ENCODE results near the gene NRSN2.
A peak's percentile ranks its signal among the peaks of the same experiment; 100 is the strongest.

NRSN2 gene

DNA sequence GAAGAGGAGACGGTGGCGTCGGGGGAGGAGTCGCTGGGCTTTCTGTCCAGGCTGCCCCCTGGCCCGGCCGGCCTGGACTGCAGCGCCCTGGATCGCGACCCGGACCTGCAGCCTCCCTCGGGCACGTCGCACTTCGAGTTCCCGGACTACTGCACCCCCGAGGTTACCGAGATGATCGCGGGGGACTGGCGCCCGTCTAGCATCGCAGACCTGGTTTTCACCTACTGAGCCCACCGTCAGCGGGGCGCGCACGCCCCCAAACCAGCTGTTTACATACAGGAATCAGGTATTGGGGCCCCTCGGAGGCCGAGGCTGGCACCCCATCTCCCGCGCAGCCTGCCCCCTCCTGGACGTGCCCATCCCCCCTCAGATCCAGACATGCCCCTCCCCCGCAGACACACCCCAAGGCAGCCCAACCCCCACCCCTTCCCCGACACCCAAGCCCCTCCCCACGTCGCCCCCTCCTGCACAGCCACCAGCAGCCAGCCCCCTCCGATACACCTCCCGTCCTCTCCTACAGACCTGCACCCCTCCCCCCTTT, 20.2 kb upstream of the NRSN2 start:
- no peak for TF ChIP-seq ZFX (IDR thresholded peaks at IDR 0.05)
- TF ChIP-seq, protein P1, sequence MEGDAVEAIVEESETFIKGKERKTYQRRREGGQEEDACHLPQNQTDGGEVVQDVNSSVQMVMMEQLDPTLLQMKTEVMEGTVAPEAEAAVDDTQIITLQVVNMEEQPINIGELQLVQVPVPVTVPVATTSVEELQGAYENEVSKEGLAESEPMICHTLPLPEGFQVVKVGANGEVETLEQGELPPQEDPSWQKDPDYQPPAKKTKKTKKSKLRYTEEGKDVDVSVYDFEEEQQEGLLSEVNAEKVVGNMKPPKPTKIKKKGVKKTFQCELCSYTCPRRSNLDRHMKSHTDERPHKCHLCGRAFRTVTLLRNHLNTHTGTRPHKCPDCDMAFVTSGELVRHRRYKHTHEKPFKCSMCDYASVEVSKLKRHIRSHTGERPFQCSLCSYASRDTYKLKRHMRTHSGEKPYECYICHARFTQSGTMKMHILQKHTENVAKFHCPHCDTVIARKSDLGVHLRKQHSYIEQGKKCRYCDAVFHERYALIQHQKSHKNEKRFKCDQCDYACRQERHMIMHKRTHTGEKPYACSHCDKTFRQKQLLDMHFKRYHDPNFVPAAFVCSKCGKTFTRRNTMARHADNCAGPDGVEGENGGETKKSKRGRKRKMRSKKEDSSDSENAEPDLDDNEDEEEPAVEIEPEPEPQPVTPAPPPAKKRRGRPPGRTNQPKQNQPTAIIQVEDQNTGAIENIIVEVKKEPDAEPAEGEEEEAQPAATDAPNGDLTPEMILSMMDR (conservative IDR thresholded peaks at IDR 0.05) = no peak
- H3K27ac ChIP-seq = peak overlapping the region; percentile 96

DNA sequence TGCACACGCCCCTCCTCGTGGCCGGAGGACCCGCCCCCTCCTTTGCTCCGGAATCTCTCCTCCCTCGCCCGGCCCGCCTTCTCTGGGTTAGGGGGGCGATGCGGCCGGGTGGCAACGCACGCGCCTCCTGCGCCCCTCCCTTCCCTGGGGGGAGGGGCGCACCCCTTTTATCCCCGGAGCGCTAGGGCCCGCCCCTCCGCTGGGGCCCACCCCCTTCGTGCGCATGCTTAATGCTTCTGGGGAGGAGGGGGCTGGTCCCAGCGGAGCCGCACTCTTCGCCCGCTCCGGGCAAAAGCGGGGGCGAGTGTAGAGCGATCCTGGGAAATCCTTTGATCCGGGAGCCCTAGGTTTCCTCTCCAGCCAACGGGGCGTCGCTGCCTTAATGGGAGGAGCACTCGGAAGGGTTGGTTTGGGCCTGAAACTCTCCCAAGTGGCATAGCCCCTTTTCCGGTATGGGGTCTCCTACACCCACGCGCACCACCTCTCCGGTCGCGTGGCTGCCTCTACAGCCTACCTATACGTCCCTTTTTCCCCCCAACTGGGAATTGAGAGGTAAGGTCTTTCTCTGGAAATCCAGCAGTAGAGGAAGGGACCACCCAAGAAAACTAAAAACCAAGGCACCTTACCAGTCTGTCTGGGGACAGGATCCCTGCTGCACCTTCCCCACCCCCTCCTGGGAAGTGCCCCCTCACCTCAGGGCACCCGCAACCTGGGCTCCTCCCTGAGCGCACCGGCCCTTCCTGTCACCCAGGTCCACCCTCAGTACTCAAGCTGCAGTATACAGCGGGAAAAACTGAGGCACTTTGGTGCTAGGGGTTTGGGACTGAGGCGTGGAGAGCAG, 19.5 kb upstream of the NRSN2 start:
- peak overlapping the region; percentile 96 for H3K27ac ChIP-seq
- no peak for TF ChIP-seq ZFX (IDR thresholded peaks at IDR 0.05)
- TF ChIP-seq, protein P1 (conservative IDR thresholded peaks at IDR 0.05) = no peak

DNA sequence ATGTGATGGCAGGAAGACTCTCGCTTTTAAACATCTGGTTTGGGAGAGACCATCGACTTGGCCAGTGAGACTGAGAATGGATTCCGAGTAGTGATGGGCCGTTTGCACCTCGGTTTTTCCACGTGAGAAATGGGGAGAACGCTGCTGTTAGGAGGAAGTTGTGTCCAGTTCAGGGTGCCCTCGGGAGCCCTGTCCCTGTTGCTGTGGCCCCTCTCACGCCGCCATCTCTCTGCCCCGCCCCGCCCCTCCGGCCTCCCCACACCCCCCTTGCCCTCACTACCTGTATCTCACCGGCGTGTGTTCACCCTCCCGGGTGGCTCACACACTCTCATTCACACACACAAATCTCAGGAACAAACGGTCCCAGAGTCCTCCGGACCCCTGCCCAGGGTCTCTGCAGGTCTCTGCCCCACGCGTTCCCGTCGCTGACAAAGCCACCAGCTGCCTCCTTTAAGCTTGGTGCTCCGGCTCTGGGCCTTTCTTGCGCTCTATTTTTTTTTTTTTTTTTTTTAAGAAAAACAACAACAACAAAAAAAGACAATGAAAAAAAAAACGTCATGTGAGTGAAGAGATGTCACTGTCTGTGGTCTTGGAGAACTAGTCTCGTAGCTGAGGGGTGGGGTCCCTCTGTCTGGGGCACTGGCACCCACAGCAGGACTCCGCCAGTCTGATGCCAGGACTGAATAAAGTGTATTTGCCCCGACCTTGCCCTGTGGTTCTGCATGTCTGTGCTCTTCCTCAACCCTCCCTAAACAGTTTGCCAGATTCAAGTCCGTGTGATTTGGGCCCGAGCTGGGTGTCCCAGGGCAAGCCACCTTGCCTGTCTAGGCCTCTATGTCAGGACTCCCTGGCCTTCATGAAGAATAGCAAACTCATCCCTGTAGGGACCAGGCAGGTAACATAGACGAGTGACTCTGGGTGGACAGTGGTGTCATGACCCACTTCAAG, 18.6 kb upstream of the NRSN2 start:
- peak overlapping the region; percentile 96 for H3K27ac ChIP-seq
- TF ChIP-seq ZFX (IDR thresholded peaks at IDR 0.05) = no peak
- TF ChIP-seq, protein P1 (conservative IDR thresholded peaks at IDR 0.05) = no peak

DNA sequence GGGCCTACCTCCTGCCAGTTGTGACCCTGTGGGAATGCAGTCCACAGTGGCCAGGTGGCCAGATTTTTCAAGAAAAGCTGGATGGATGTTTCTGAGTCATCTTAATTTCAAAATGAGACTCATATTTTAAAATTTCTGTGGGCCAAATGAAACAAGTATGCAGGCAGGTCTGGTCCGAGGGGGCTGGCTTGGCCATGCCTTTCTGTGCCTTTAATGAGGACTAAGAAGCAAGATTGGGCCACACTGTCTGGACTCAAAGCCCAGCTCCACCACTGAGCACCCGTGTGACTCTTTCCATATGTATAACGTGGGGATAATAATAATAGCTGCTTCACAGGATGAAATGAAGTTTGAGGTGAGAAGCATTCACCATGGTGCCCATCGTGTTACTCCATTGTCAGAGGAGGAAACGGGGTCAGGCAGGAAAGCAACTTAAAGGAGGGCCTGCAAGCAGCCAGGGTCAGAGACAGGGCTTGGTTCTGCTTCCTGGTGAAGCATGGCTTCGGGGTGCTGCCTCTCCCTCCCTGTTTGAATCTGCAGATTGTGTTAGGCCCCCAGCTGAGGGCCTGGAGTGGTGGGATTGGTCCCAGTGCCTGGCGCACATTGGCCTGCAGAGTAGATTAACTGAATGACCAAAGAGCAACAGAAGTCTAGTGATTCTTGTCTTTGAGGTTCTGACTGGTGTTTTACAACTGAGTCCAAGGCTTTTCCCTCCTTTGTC, 17.8 kb upstream of the NRSN2 start:
- H3K27ac ChIP-seq = no peak overlapping the region
- TF ChIP-seq, protein P1 (conservative IDR thresholded peaks at IDR 0.05) = no peak
- TF ChIP-seq ZFX (IDR thresholded peaks at IDR 0.05) = no peak

DNA sequence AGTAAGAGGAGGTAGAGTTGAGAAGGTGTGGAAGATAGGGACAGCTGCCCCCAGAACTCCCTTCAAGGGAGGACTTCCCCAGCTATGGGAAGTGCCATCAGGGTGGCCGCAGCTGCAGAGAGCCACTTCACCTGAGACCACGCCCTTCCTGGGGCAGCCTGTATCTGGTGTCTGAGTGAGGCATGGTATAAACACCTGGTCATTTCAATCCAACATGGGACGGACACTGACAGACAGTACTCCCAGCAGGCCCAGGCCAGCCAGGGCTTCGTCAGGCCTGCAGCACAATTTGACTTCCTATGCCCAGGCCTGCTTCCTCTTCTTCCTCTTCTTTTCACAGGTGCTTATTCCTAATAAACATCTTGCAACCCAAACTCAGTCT, 17.1 kb upstream of the NRSN2 start:
- TF ChIP-seq, protein P1 (conservative IDR thresholded peaks at IDR 0.05) = no peak
- no peak for TF ChIP-seq ZFX (IDR thresholded peaks at IDR 0.05)
- no peak overlapping the region for H3K27ac ChIP-seq

DNA sequence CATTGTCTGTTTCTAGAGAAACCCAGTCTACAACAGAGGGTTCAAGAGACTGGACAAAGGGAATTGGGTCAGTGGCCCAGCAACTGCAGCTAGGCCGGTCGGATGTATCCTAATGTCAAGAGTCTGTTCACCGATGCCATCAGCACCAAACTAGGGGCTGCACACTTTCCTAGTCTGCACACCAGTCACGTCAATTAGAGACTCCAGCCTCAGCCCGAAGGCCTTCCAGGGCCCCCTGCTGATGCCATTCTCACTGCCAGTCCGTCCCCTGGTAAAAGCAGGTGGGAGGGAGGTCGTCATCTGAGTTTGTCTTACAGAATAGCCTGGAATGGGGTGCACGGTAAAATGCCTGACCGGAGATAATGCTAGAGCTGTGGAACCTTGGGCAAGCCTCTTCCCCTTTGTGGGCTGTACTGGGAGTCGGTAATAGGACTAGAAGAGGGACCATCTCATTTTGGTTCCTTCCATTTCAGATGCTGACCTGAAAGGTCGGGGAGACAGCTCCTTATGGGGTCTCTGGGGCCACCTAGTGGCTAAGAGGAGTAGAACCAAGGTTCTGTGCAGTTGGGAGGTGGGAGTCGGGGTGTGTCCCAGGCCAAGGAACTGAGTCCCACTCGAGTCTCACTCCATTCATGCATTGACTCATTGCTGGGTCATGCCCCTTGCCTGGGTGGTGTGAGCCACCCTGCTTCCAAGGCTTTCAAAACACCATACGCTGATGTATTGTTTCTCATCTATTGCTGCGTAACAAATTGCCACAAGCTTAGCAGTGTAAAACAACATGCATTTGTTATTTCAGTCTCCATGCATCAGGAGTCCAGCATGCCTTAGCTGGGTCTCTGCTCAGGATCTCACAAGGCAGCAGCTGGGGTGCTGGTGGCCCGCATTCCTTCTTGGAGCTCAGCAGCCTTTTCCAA, 16.4 kb upstream of the NRSN2 start:
- no peak for TF ChIP-seq ZFX (IDR thresholded peaks at IDR 0.05)
- TF ChIP-seq, protein P1 (conservative IDR thresholded peaks at IDR 0.05) = peak; percentile 84
- H3K27ac ChIP-seq = no peak overlapping the region

Measured in C4-2B (cell line).